ENCODE results near the gene POLK. TPM values are rescaled to one million over a fixed set of nuclear protein-coding genes. Genes with fewer than 3 reads are reported as not detected.

Gene POLK
- total and polyA plus RNA-seq, 4 donors = 3.7 to 20.6 (median 9.8) TPM

GRCh38 chr5:75512383-75513074 is 838 bp downstream of the POLK start:
- Histone ChIP-seq H3K9me3 (ENCODE audit: control insufficient read depth in 4 of 4, low read length in 3 of 4) (no peaks in the 10 kb centered on the region), H3K4me1 (ENCODE audit: control insufficient read depth in 4 of 4, insufficient read depth in 4 of 4, low read length in 3 of 4) (peaks cover 5 to 33% (median 18%) of the 10 kb centered on the region in 4 donors), H3K27ac (ENCODE audit: low read depth in 1 of 2, low read length in 2 of 2) (peak overlapping the region; percentile 51 to 71), H3K27me3 (ENCODE audit: control insufficient read depth in 4 of 4, insufficient read depth in 4 of 4, low read length in 3 of 4) (no peaks in the 10 kb centered on the region), H3K36me3 (ENCODE audit: control insufficient read depth in 4 of 4, insufficient read depth in 3 of 4, low read depth in 1 of 4, low read length in 3 of 4) (no peaks in the 10 kb centered on the region), H3K9ac (ENCODE audit: low read depth in 1 of 2, low read length in 2 of 2) (peak overlapping the region; percentile 26 to 82), H3K4me3 (ENCODE audit: low read depth in 1 of 3, low read length in 3 of 3) (peak overlapping the region; percentile 70 to 93 (median 82))
- 74% methylated on average over 16 of the region's 16 CpGs for WGBS
- TF ChIP-seq HNF4A (conservative IDR thresholded peaks at IDR 0.05) (no peak), HNF4G (IDR thresholded peaks at IDR 0.05) (no peak), SP1 (IDR thresholded peaks at IDR 0.05) (no peak), NR2F2 (IDR thresholded peaks at IDR 0.05) (no peak), ZBTB33 (IDR thresholded peaks at IDR 0.05) (no peak), MAX (IDR thresholded peaks at IDR 0.05) (no peak), REST (IDR thresholded peaks at IDR 0.05) (no peak), ATF3 (IDR thresholded peaks at IDR 0.05) (no peak), TAF1 (conservative IDR thresholded peaks at IDR 0.05) (no peak), GABPA (IDR thresholded peaks at IDR 0.05 in 1 of 2, conservative IDR thresholded peaks at IDR 0.05 in 1 of 2) (no peak), RAD21 (IDR thresholded peaks at IDR 0.05) (no peak)
- DNase-seq (ENCODE audit: low spot score) = no peak

- WGBS = 69% methylated on average over 1 of the region's 1 CpG
- Histone ChIP-seq H3K9me3 (ENCODE audit: control insufficient read depth in 4 of 4, low read length in 3 of 4) (no peaks in the 10 kb centered on the region), H3K36me3 (ENCODE audit: control insufficient read depth in 4 of 4, insufficient read depth in 3 of 4, low read depth in 1 of 4, low read length in 3 of 4) (no peaks in the 10 kb centered on the region), H3K27ac (ENCODE audit: low read depth in 1 of 2, low read length in 2 of 2) (no peak overlapping the region), H3K27me3 (ENCODE audit: control insufficient read depth in 4 of 4, insufficient read depth in 4 of 4, low read length in 3 of 4) (no peaks in the 10 kb centered on the region), H3K4me3 (ENCODE audit: low read depth in 1 of 3, low read length in 3 of 3) (no peak overlapping the region), H3K9ac (ENCODE audit: low read depth in 1 of 2, low read length in 2 of 2) (no peak overlapping the region), H3K4me1 (ENCODE audit: control insufficient read depth in 4 of 4, insufficient read depth in 4 of 4, low read length in 3 of 4) (peaks cover 5 to 27% (median 15%) of the 10 kb centered on the region in 4 donors)
- TF ChIP-seq FOXA2 (IDR thresholded peaks at IDR 0.05) (no peak), HNF4A (conservative IDR thresholded peaks at IDR 0.05) (no peak), ATF3 (IDR thresholded peaks at IDR 0.05) (no peak), TAF1 (conservative IDR thresholded peaks at IDR 0.05) (no peak), JUND (IDR thresholded peaks at IDR 0.05) (no peak), NR2F2 (IDR thresholded peaks at IDR 0.05) (no peak), YY1 (IDR thresholded peaks at IDR 0.05) (no peak)
- DNase-seq (ENCODE audit: low spot score) = no peak
Observed at GRCh38 chr5:75513841-75514240, 2.1 kb downstream of the POLK start.
